ENCODE data around the gene PHF10.
A peak's percentile ranks its signal among the peaks of the same experiment; 100 is the strongest.

Gene PHF10

DNA sequence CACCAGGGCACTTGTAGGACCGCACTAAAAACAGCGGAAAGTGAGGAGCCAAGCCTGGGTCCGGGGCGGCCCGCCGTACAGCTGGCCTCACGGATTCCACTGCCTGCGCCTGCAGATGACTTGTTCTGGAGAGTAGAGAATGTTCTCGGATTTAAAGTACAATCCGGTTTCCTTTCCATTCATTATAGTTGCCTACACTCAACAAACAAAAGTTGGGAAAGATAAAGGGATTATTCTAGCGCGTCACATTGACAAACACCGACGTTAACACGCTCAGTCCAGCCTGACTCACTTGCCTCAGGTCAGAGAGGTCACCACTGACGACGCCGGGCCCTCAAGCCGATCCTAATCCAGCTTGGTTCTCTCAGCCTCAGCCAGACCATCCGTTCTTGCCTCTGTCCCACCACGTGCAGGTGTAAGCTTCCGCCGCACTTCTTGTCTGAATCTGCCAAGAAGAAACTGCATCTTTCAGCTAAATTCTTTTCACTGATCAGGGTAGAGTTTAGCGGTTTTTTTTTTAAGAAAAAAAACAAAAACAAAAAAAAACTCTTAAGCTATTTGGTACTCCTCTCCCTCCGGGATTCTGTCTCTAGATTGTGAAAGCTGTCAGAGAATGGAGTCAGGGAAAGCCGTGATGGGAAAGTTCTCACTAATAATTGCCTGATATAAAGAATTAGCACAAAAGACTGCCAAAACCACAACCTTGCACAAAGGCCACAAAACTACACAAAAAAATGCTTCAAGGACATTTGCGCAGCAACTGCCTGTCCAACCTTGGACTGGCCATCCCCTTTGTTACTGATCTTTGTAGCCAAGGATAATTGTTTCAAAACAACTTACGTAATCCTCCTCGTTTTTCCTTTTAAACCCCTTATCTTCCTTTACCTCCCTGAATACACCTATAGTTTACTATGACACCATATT is 1.1 kb upstream of the PHF10 start:
- H3K4me1 ChIP-seq (ENCODE audit: low read depth, poor library complexity, severe bottlenecking) = peaks cover 21% of the 10 kb centered on the region
- peaks cover 31% of the 10 kb centered on the region for H3K79me2 ChIP-seq (ENCODE audit: insufficient read depth, low read depth)

GRCh38 chr6:169723991-169724493 is 258 bp downstream of the PHF10 start:
- Histone ChIP-seq H3K9ac (no peak overlapping the region), H4K20me1 (ENCODE audit: insufficient read depth) (peaks cover 7% of the 10 kb centered on the region; the same call in 1 of the 2 replicates), H3K36me3 (ENCODE audit: insufficient read depth) (no peaks in the 10 kb centered on the region), H3K4me2 (no peak overlapping the region), H2AFZ (ENCODE audit: low read depth) (no peak overlapping the region), H3K27ac (no peak overlapping the region), H3K27me3 (ENCODE audit: insufficient read depth, low read depth) (no peaks in the 10 kb centered on the region), H3K4me3 (IDR thresholded peaks at IDR 0.05; ENCODE audit: insufficient read depth, low read depth, low read length) (no peak overlapping the region), H3K79me2 (ENCODE audit: insufficient read depth, low read depth) (peaks cover 43% of the 10 kb centered on the region), H3K4me1 (ENCODE audit: low read depth, poor library complexity, severe bottlenecking) (peaks cover 30% of the 10 kb centered on the region)
- TF ChIP-seq CTCF (conservative IDR thresholded peaks at IDR 0.05; ENCODE audit: low read depth, low read length) = no peak

More for the DNA sequence above, 1.1 kb upstream of the PHF10 start:
- Histone ChIP-seq H3K36me3 (ENCODE audit: insufficient read depth) (no peaks in the 10 kb centered on the region), H2AFZ (ENCODE audit: low read depth) (peak overlapping the region; percentile 81), H3K4me3 (IDR thresholded peaks at IDR 0.05; ENCODE audit: insufficient read depth, low read depth, low read length) (no peak overlapping the region), H4K20me1 (ENCODE audit: insufficient read depth) (peaks cover 7% of the 10 kb centered on the region; the same call in 1 of the 2 replicates), H3K9ac (peak overlapping the region; percentile 68; the same call in 1 of the 2 replicates), H3K27me3 (ENCODE audit: insufficient read depth, low read depth) (no peaks in the 10 kb centered on the region), H3K27ac (no peak overlapping the region; the same call in 1 of the 2 replicates), H3K4me2 (peak overlapping the region; percentile 45)
- TF ChIP-seq CTCF (conservative IDR thresholded peaks at IDR 0.05; ENCODE audit: low read depth, low read length) = no peak

DNA sequence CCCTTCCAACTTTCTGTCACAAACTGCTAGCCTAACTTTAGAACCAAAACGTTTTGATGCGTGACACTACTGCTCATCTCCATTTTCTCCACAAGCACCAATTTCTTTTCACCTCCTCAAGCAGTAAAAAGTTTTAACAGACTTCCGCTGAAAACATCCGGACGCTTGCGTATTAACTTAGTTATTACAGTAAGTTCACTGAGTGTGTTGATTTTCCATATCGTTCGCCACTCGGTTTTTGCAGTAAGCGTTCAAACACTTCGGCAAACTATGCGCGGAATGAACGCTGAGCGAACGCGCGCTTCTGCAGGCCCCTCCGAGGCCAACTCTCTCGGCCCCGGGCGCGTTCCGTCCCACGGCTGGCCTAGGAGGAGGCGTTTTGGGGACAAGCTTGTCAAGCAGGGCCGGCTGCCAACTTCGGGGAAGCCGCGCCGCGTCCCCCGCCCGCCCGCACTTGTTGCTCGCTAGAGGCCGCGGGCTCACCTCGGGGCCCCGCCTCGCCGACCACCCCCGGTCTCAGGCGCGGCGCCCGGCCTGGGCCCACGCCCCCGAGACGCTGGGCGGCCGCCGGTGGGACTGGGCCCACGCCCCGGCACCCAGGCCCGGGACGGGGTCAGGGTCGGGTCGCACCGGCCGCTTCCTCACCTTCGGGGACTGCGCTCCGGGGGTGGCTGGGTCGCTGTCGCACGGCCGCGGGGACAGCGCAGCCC is 945 bp downstream of the PHF10 start:
- no peaks in the 10 kb centered on the region for H3K27me3 ChIP-seq (ENCODE audit: insufficient read depth, low read depth)
- no peaks in the 10 kb centered on the region for H3K36me3 ChIP-seq (ENCODE audit: insufficient read depth)
- H2AFZ ChIP-seq (ENCODE audit: low read depth) = peak overlapping the region; percentile 18; the same call in 1 of the 2 replicates
- H3K79me2 ChIP-seq (ENCODE audit: insufficient read depth, low read depth) = peaks cover 48% of the 10 kb centered on the region
- peaks cover 7% of the 10 kb centered on the region; the same call in 1 of the 2 replicates for H4K20me1 ChIP-seq (ENCODE audit: insufficient read depth)
- H3K4me1 ChIP-seq (ENCODE audit: low read depth, poor library complexity, severe bottlenecking) = peaks cover 30% of the 10 kb centered on the region
- no peak overlapping the region for H3K4me3 ChIP-seq (IDR thresholded peaks at IDR 0.05; ENCODE audit: insufficient read depth, low read depth, low read length)
- H3K9ac ChIP-seq = peak overlapping the region; percentile 72
- peak overlapping the region; percentile 81 for H3K27ac ChIP-seq
- peak overlapping the region; percentile 100 for H3K4me2 ChIP-seq
- TF ChIP-seq CTCF (conservative IDR thresholded peaks at IDR 0.05; ENCODE audit: low read depth, low read length) = no peak

DNA sequence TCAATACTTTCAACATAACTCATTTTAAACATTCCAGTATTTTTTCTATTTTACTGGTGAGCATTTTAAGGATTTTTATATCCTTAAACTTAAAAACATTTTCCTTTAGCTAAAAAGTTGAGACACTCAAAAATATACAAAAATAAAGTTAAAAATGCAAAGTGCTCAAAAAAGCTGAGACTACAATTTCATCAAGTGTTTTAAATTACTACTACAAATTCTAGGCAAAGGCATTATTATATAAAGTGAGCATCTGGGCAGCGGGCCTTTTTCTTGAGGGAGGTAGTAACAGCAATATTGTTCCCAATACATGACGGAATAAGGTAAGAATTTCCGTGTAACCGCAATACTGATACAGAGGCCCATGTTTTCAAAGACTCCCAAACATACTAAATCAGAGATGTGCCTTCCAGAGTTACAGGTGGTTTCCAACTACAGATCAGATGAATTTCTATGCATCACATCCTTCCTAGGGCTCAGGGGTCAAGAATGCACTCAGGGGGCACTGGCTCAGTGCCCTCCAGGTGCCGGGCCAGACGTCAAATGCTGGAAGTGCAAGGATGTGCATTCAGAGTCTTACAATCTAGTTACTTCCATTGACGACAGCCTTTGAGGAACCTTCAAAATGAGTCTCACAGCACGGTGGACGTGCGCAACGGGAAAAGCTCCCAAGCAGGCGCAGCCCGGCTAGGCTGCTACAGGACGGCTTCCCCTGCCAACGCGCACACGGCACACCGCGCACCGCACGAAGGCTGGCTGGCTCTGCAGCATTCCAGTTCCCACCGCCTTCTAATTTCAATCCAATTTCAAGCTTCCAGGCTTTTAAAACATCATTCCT is 1.7 kb downstream of the PHF10 start:
- peaks cover 30% of the 10 kb centered on the region for H3K4me1 ChIP-seq (ENCODE audit: low read depth, poor library complexity, severe bottlenecking)
- peaks cover 54% of the 10 kb centered on the region for H3K79me2 ChIP-seq (ENCODE audit: insufficient read depth, low read depth)
- H2AFZ ChIP-seq (ENCODE audit: low read depth) = peak overlapping the region; percentile 18; the same call in 1 of the 2 replicates
- H3K4me3 ChIP-seq (IDR thresholded peaks at IDR 0.05; ENCODE audit: insufficient read depth, low read depth, low read length) = no peak overlapping the region
- no peaks in the 10 kb centered on the region for H3K36me3 ChIP-seq (ENCODE audit: insufficient read depth)
- H4K20me1 ChIP-seq (ENCODE audit: insufficient read depth) = peaks cover 7% of the 10 kb centered on the region; the same call in 1 of the 2 replicates
- peak overlapping the region; percentile 81 for H3K27ac ChIP-seq
- H3K27me3 ChIP-seq (ENCODE audit: insufficient read depth, low read depth) = no peaks in the 10 kb centered on the region
- peak overlapping the region; percentile 72 for H3K9ac ChIP-seq
- TF ChIP-seq CTCF (conservative IDR thresholded peaks at IDR 0.05; ENCODE audit: low read depth, low read length) = no peak
- H3K4me2 ChIP-seq = peak overlapping the region; percentile 100
